Naive B cell (primary cell): ENCODE data around the gene BLNK. TPM values are rescaled to one million over a fixed set of nuclear protein-coding genes. Genes with fewer than 3 reads are reported as not detected.

Experiments used
- ATAC-seq, 2 donors: fragments of 150-1000 bp; cut with Tn5 transposase; 2 replicates each; pipeline ENCODE4 v1.10.0; 2021; ENCODE audit warnings: low read depth in 2 of 2, mild to moderate bottlenecking in 2 of 2, moderate library complexity in 2 of 2
- DNase-seq: peaks from one replicate; pipeline ENCODE4 v3.0.0; 2022
- H3K27ac Mint-ChIP-seq, 6 donors: one replicate each; pipeline ENCODE4 v1.8.0; 2020 to 2022; ENCODE audit warnings: mild to moderate bottlenecking in 6 of 6, mixed read lengths in 6 of 6, moderate library complexity in 5 of 6, inconsistent platforms in 2 of 6
- H3K27me3 Mint-ChIP-seq, 3 donors: one replicate each; pipeline ENCODE4 v1.8.0; 2021 to 2022; ENCODE audit warnings: mixed read lengths in 3 of 3, mild to moderate bottlenecking in 1 of 3
- H3K36me3 Mint-ChIP-seq, 2 donors: one replicate each; pipeline ENCODE4 v1.8.0; 2020 to 2022; ENCODE audit warnings: mixed read lengths in 2 of 2, inconsistent platforms in 1 of 2, mild to moderate bottlenecking in 1 of 2
- H3K4me1 Mint-ChIP-seq, 3 donors: one replicate each; pipeline ENCODE4 v1.8.0; 2020 to 2022; ENCODE audit warnings: mixed read lengths in 3 of 3, inconsistent platforms in 1 of 3, mild to moderate bottlenecking in 1 of 3, moderate library complexity in 1 of 3
- H3K4me3 Mint-ChIP-seq, 8 donors: one replicate each; pipeline ENCODE4 v1.8.0; 2020 to 2022; ENCODE audit warnings: mild to moderate bottlenecking in 8 of 8, mixed read lengths in 8 of 8, moderate library complexity in 8 of 8, inconsistent platforms in 2 of 8
- H3K9me3 Mint-ChIP-seq, 7 donors: one replicate each; pipeline ENCODE4 v1.8.0; 2020 to 2022; ENCODE audit warnings: mixed read lengths in 7 of 7, mild to moderate bottlenecking in 5 of 7, inconsistent platforms in 2 of 7, moderate library complexity in 1 of 7
- polyA plus RNA-seq, 6 donors: library from polyadenylated mRNA; unstranded; fragments of 300-500 nt; fragmentation: Illumina TruSeq; gene quantifications; one replicate each; pipeline ENCODE4 v1.2.3, GENCODE V29; 2021; ENCODE audit warnings: low read depth in 6 of 6

BLNK gene
- polyA plus RNA-seq, 6 donors from 2014 or later, result 152 to 280 (median 196) TPM

- no peaks in the 10 kb centered on the region for H3K27me3 Mint-ChIP-seq
- peaks cover 45 to 77% (median 58%) of the 10 kb centered on the region in 3 donors for H3K4me1 Mint-ChIP-seq
- H3K4me3 Mint-ChIP-seq, result peak overlapping the region in 2 of 8 donors; percentile 42 to 50
- peak overlapping the region; percentile 17 to 98 (median 94) for H3K27ac Mint-ChIP-seq
- H3K36me3 Mint-ChIP-seq, result peaks cover 14 to 16% of the 10 kb centered on the region in 2 donors
- no peak for DNase-seq
- no peaks in the 10 kb centered on the region for H3K9me3 Mint-ChIP-seq
- no peak for ATAC-seq
Observed at GRCh38 chr10:96249264-96249663, 22.1 kb downstream of the BLNK start.

- ATAC-seq (peak; percentile 99 to 100), DNase-seq (peak; percentile 84)
- no peaks in the 10 kb centered on the region for H3K9me3 Mint-ChIP-seq
- peaks cover 47 to 80% (median 57%) of the 10 kb centered on the region in 3 donors for H3K4me1 Mint-ChIP-seq
- H3K36me3 Mint-ChIP-seq, result peaks cover 37 to 42% of the 10 kb centered on the region in 2 donors
- no peaks in the 10 kb centered on the region for H3K27me3 Mint-ChIP-seq
- peak overlapping the region; percentile 13 to 86 (median 75) for H3K4me3 Mint-ChIP-seq
- H3K27ac Mint-ChIP-seq, result peak overlapping the region; percentile 95 to 99 (median 97)
Observed at GRCh38 chr10:96244354-96244753, 27.0 kb downstream of the BLNK start.

GRCh38 chr10:96243296-96243695, 28.1 kb downstream of the BLNK start:
- peak overlapping the region; percentile 80 to 97 (median 88) for H3K27ac Mint-ChIP-seq
- no peak for ATAC-seq
- peak overlapping the region in 7 of 8 donors; percentile 13 to 79 (median 49) for H3K4me3 Mint-ChIP-seq

GRCh38 chr10:96242822-96243221, 28.5 kb downstream of the BLNK start:
- DNase-seq (no peak), ATAC-seq (no peak)
- Mint-ChIP-seq H3K4me3 (peak overlapping the region in 6 of 8 donors; percentile 41 to 73 (median 58)), H3K36me3 (peaks cover 39 to 50% of the 10 kb centered on the region in 2 donors), H3K4me1 (peaks cover 53 to 84% (median 61%) of the 10 kb centered on the region in 3 donors), H3K27ac (peak overlapping the region; percentile 80 to 97 (median 88)), H3K27me3 (no peaks in the 10 kb centered on the region), H3K9me3 (no peaks in the 10 kb centered on the region)

More at GRCh38 chr10:96243296-96243695, 28.1 kb downstream of the BLNK start:
- peaks cover 49 to 81% (median 57%) of the 10 kb centered on the region in 3 donors for H3K4me1 Mint-ChIP-seq
- no peaks in the 10 kb centered on the region for H3K27me3 Mint-ChIP-seq
- no peaks in the 10 kb centered on the region for H3K9me3 Mint-ChIP-seq
- peaks cover 42 to 47% of the 10 kb centered on the region in 2 donors for H3K36me3 Mint-ChIP-seq
- no peak for DNase-seq

- H3K36me3 Mint-ChIP-seq, result peaks cover 25 to 57% of the 10 kb centered on the region in 2 donors
- H3K27ac Mint-ChIP-seq, result peak overlapping the region; percentile 74 to 96 (median 92)
- peaks cover 71 to 96% (median 86%) of the 10 kb centered on the region in 3 donors for H3K4me1 Mint-ChIP-seq
- ATAC-seq (peak in 1 of 2 donors; percentile 24), DNase-seq (no peak)
- no peaks in the 10 kb centered on the region for H3K9me3 Mint-ChIP-seq
- peak overlapping the region in 7 of 8 donors; percentile 24 to 65 (median 47) for H3K4me3 Mint-ChIP-seq
- no peaks in the 10 kb centered on the region for H3K27me3 Mint-ChIP-seq
Observed at GRCh38 chr10:96238646-96239623, 32.4 kb downstream of the BLNK start.

GRCh38 chr10:96236876-96237275, 34.5 kb downstream of the BLNK start:
- ATAC-seq (no peak), DNase-seq (no peak)
- H3K4me1 Mint-ChIP-seq, result peaks cover 65 to 99% (median 80%) of the 10 kb centered on the region in 3 donors
- H3K9me3 Mint-ChIP-seq, result no peaks in the 10 kb centered on the region
- no peaks in the 10 kb centered on the region for H3K27me3 Mint-ChIP-seq
- H3K36me3 Mint-ChIP-seq, result peaks cover 17 to 52% of the 10 kb centered on the region in 2 donors
- H3K4me3 Mint-ChIP-seq, result peak overlapping the region in 6 of 8 donors; percentile 42 to 91 (median 76)
- peak overlapping the region; percentile 90 to 98 (median 96) for H3K27ac Mint-ChIP-seq

- Mint-ChIP-seq H3K27ac (peak overlapping the region; percentile 96 to 98 (median 96)), H3K4me3 (peak overlapping the region; percentile 61 to 91 (median 80)), H3K36me3 (peaks cover 9 to 50% of the 10 kb centered on the region in 2 donors), H3K27me3 (no peaks in the 10 kb centered on the region), H3K4me1 (peaks cover 60 to 99% (median 72%) of the 10 kb centered on the region in 3 donors), H3K9me3 (no peaks in the 10 kb centered on the region)
- DNase-seq (peak; percentile 51), ATAC-seq (peak; percentile 78 to 84)
Observed at GRCh38 chr10:96236090-96236478, 35.3 kb downstream of the BLNK start.

- peak overlapping the region; percentile 61 to 91 (median 80) for H3K4me3 Mint-ChIP-seq
- peaks cover 9 to 47% of the 10 kb centered on the region in 2 donors for H3K36me3 Mint-ChIP-seq
- peak overlapping the region; percentile 96 to 98 (median 96) for H3K27ac Mint-ChIP-seq
- no peaks in the 10 kb centered on the region for H3K9me3 Mint-ChIP-seq
- peaks cover 62 to 99% (median 77%) of the 10 kb centered on the region in 3 donors for H3K4me1 Mint-ChIP-seq
- DNase-seq (no peak), ATAC-seq (peak in 1 of 2 donors; percentile 54)
- no peaks in the 10 kb centered on the region for H3K27me3 Mint-ChIP-seq
Observed at GRCh38 chr10:96235326-96236089, 35.9 kb downstream of the BLNK start.

- Mint-ChIP-seq H3K36me3 (peaks cover 12 to 44% of the 10 kb centered on the region in 2 donors), H3K4me1 (peaks cover 64 to 99% (median 78%) of the 10 kb centered on the region in 3 donors), H3K27ac (peak overlapping the region in 4 of 6 donors; percentile 58 to 96 (median 78)), H3K9me3 (no peaks in the 10 kb centered on the region), H3K4me3 (peak overlapping the region in 1 of 8 donors; percentile 28), H3K27me3 (no peaks in the 10 kb centered on the region)
- ATAC-seq, result no peak
- no peak for DNase-seq
Observed at GRCh38 chr10:96233959-96234358, 37.4 kb downstream of the BLNK start.

- Mint-ChIP-seq H3K27me3 (no peaks in the 10 kb centered on the region), H3K27ac (peak overlapping the region; percentile 92 to 98 (median 97)), H3K9me3 (no peaks in the 10 kb centered on the region), H3K4me1 (peaks cover 38 to 70% (median 45%) of the 10 kb centered on the region in 3 donors), H3K4me3 (peak overlapping the region in 4 of 8 donors; percentile 4 to 51 (median 32)), H3K36me3 (peaks cover 12 to 20% of the 10 kb centered on the region in 2 donors)
- DNase-seq (no peak), ATAC-seq (no peak)
Observed at GRCh38 chr10:96230527-96230926, 40.8 kb downstream of the BLNK start.

- H3K9me3 Mint-ChIP-seq, result no peaks in the 10 kb centered on the region
- H3K4me1 Mint-ChIP-seq, result peaks cover 31 to 61% (median 36%) of the 10 kb centered on the region in 3 donors
- H3K36me3 Mint-ChIP-seq, result peaks cover 12 to 20% of the 10 kb centered on the region in 2 donors
- DNase-seq (peak; percentile 79), ATAC-seq (peak; percentile 85 to 96)
- peak overlapping the region; percentile 92 to 98 (median 97) for H3K27ac Mint-ChIP-seq
- no peaks in the 10 kb centered on the region for H3K27me3 Mint-ChIP-seq
- H3K4me3 Mint-ChIP-seq, result peak overlapping the region in 6 of 8 donors; percentile 20 to 70 (median 54)
Observed at GRCh38 chr10:96229568-96230030, 41.8 kb downstream of the BLNK start.

GRCh38 chr10:96228408-96228994, 42.9 kb downstream of the BLNK start:
- Mint-ChIP-seq H3K36me3 (peaks cover 16 to 21% of the 10 kb centered on the region in 2 donors), H3K27ac (peak overlapping the region in 1 of 6 donors; percentile 47), H3K9me3 (no peaks in the 10 kb centered on the region), H3K27me3 (no peaks in the 10 kb centered on the region), H3K4me1 (peaks cover 24 to 50% (median 26%) of the 10 kb centered on the region in 3 donors), H3K4me3 (no peak overlapping the region)
- no peak for DNase-seq
- ATAC-seq, result no peak
